Islet of Langerhans (tissue), 1 donor: ENCODE data around the gene SMIM36.
"Not testable (repeated sequence)": the region's sequence is repeated elsewhere in the genome, so short reads cannot be mapped to it uniquely, and the experiment has no call there.

Source experiments
- FAIRE-seq: peaks from one replicate; lab custom pipeline; 2011; peaks lifted over from hg19 to GRCh38; lab: Jason Lieb, UNC

SMIM36 gene

GRCh38 chr17:55454906-55455474 lies 56.3 kb downstream of the SMIM36 start:
- FAIRE-seq = no peak

- no peak for FAIRE-seq
Observed at GRCh38 chr17:55453839-55454557, 57.3 kb downstream of the SMIM36 start.

GRCh38 chr17:55452139-55452790 lies 59.0 kb downstream of the SMIM36 start:
- peak; percentile 66 for FAIRE-seq

GRCh38 chr17:55451758-55452138 lies 59.5 kb downstream of the SMIM36 start:
- no peak for FAIRE-seq

- no peak for FAIRE-seq
Observed at GRCh38 chr17:55451203-55451641, 60.0 kb downstream of the SMIM36 start.

GRCh38 chr17:55450232-55450825 lies 60.9 kb downstream of the SMIM36 start:
- FAIRE-seq = no peak

- FAIRE-seq = no peak
Observed at GRCh38 chr17:55448681-55449080, 62.6 kb downstream of the SMIM36 start.

GRCh38 chr17:55446581-55447205 lies 64.6 kb downstream of the SMIM36 start:
- no peak for FAIRE-seq

- FAIRE-seq = not testable (repeated sequence)
Observed at GRCh38 chr17:55446004-55446403, 65.2 kb downstream of the SMIM36 start.

- FAIRE-seq = no peak
Observed at GRCh38 chr17:55444471-55445441, 66.5 kb downstream of the SMIM36 start.

- FAIRE-seq = no peak
Observed at GRCh38 chr17:55443904-55444303, 67.3 kb downstream of the SMIM36 start.

GRCh38 chr17:55442953-55443683 lies 68.1 kb downstream of the SMIM36 start:
- FAIRE-seq = no peak

GRCh38 chr17:55442462-55442861 lies 68.8 kb downstream of the SMIM36 start:
- FAIRE-seq = no peak

GRCh38 chr17:55441544-55441943 lies 69.7 kb downstream of the SMIM36 start:
- no peak for FAIRE-seq

GRCh38 chr17:55440391-55440790 lies 70.9 kb downstream of the SMIM36 start:
- FAIRE-seq = no peak

GRCh38 chr17:55437159-55437605 lies 74.1 kb downstream of the SMIM36 start:
- no peak for FAIRE-seq

GRCh38 chr17:55436224-55437158 lies 74.8 kb downstream of the SMIM36 start:
- no peak for FAIRE-seq

- no peak for FAIRE-seq
Observed at GRCh38 chr17:55435408-55435807, 75.8 kb downstream of the SMIM36 start.

- FAIRE-seq = no peak
Observed at GRCh38 chr17:55434721-55435120, 76.5 kb downstream of the SMIM36 start.
